Activated CD4-positive, alpha-beta T cell treated with anti-CD3 and anti-CD28 coated beads, Interleukin-2, amount 50 U/mL, for 16 hours (primary cell): ENCODE measurements around the gene SIRPB2.
"Not testable (repeated sequence)": the region's sequence is repeated elsewhere in the genome, so short reads cannot be mapped to it uniquely, and the experiment has no call there.

Source experiments
- DNase-seq: peaks from one replicate; pipeline ENCODE4 v3.0.0-alpha.2; 2020

The SIRPB2 gene

DNA sequence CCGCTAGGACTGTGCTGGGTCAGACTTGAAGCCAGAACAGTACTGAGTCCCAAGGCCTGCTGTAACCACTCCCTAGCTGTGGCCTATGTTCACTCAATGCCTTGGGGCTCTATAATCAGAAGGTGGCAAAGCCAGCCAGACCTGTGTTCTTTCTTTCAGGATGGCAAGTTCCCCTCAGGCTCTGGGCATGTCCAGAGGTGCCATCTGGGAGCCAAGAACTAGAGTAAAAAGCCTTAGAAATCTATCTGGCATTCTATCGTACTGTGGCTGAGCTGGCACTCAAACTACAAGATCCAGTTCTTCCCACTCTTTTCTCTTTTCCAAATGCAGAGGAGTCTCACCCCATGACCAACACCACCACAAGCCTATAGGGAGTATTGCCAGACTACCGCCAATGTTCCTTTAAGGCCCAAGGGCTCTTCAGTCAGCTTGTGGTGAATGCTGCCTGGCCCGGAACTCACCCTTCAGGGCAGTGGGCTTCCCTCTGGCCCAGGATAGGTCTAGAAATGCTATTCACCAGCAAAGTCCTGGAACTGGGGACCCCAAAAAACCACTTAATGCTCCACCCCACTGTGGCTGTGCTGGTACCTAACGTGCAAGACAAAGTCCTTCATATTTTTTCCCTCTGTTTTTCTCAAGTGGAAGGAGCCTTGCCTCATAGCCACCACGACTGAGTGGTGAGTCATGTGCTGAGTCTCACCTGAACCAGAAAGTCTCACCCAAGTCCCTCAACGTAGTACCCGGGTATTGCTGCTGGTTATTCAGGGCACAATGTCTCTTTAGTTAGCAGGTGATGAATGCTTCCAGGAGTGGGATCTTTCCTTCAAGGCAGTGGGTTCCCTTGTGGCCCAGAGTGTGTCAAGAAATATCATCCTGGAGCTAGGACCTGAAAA lies 8.6 kb upstream of the SIRPB2 start:
- no peak for DNase-seq

DNA sequence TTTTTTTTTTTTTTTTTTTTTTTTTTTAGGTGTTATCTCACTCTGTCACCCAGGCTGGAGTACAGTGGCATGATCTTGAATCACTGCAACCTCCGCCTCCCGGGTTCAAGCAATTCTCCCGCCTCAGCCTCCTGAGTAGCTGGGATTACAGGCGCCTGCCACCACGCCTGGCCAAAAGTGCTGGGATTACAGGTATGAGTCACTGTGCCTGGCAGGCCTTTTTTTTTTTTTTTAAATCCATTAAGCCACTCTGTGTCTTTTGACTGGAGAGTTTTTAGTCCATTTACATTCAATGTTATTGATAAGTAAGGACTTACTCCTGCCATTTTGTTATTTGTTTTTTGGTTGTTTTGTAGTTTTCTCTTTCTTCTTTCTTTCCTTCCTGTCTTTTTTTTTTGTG lies 6.2 kb upstream of the SIRPB2 start:
- not testable (repeated sequence) for DNase-seq

- DNase-seq: no peak
These were observed 5.7 kb upstream of the SIRPB2 start for GRCh38 chr20:1496930-1497329.

- DNase-seq: no peak
These were observed 3.2 kb upstream of the SIRPB2 start for GRCh38 chr20:1494436-1494835.

DNA sequence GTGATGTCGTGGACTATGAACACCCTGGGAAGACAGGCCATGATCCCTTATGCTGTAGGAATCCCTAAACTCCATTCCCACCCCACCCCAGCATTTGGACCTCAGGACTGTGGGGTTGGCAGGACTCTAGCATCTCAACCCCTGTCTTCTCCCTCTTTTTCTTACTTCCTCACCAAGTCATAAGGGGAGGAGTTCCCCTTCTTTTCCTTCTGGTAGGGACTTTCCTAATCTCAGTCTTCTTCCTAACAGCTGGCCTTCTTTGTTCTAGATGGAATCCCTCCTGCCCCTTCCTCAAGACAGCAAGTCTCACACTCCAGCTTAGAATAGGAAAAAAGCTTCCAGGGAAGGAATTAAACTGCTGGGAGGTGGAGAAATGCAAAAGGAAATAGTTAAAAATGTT lies 2.3 kb upstream of the SIRPB2 start:
- DNase-seq: no peak

GRCh38 chr20:1491860-1492642 lies 831 bp upstream of the SIRPB2 start:
- no peak for DNase-seq

GRCh38 chr20:1490643-1491195 lies 501 bp downstream of the SIRPB2 start:
- DNase-seq: no peak

DNA sequence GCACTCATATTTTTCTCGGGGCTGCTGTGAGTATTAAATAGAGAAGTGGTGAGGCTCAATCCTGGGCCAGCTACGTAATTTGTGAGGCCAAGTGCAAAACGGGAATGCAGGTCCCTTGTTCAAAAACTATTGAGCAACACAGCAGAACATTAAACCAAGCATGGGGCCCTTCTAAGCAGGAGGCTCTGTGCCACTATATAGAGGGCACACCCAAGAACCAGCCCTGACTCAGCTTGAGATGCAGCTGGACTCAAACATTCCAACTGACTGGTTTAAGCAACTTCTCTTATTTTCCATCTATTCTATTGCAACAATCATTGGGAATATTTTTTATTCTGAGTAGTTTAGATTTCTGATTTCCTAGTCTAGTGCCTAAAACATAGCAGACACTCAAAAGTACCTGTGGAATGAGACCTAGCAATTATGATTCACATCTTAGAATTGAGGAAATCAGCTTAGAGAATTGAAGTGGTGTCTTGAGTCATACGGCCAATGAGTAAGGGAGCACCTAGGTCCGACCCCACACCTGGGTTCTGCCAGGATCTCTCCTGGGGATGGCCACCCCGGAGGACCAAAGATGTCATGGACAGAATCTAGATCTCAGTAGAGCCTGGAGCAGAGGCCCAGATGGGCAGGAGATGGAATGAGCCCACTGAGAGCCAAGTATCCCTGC lies 1.3 kb downstream of the SIRPB2 start:
- DNase-seq: no peak

- no peak for DNase-seq
These were observed 1.9 kb downstream of the SIRPB2 start for GRCh38 chr20:1489325-1489724.

DNA sequence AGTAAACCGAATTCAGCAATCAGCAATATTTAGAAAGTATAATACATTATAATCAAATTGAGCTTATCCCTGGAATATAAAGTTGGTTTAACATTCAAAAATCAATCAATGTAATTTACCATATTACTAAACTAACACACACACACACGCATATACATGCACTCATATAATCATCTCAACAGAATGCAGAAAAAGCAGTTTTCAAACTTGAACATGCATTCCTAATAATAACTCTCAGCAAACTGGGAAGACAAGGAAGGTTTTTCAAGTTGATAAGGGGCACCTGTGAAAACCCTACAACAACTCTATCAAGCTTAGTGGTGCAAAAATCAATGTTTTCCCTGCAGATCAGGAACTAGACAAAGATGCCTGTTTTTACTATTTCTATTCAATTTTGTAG lies 4.7 kb downstream of the SIRPB2 start:
- no peak for DNase-seq

DNA sequence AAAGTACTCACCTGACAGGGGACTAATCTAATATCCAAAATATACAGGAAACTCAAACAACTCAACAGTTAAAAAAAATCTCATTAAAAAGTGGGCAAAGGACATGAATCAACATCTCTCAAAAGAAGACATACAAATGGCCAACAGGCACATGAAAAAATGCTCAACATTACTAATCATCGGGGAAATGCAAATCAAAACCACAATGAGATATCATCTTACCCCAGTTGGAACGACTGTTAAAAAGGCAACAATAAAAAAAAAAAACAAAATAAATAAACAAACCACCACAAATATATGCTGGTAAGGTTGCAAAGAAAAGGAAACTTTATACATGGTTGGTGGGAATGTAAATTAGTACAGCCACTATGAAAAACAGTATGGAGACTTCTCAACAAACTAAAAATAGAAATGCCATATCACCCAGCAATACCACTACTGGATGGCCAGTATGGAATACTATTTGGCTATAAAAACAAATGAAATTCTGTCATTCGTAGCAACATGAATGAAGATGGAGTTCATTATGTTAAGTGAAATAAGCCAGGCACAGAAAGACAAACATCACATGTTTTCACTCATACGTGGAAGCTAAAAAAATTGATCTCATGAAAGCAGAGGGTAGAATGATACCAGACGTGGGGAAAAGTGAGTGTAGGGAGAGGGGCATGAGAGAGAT lies 6.6 kb downstream of the SIRPB2 start:
- no peak for DNase-seq

- DNase-seq: no peak
These were observed 11.2 kb downstream of the SIRPB2 start for GRCh38 chr20:1479831-1480595.

- no peak for DNase-seq
These were observed 12.7 kb downstream of the SIRPB2 start for GRCh38 chr20:1478566-1478965.

- no peak for DNase-seq
These were observed 13.2 kb downstream of the SIRPB2 start for GRCh38 chr20:1477896-1478490.

DNA sequence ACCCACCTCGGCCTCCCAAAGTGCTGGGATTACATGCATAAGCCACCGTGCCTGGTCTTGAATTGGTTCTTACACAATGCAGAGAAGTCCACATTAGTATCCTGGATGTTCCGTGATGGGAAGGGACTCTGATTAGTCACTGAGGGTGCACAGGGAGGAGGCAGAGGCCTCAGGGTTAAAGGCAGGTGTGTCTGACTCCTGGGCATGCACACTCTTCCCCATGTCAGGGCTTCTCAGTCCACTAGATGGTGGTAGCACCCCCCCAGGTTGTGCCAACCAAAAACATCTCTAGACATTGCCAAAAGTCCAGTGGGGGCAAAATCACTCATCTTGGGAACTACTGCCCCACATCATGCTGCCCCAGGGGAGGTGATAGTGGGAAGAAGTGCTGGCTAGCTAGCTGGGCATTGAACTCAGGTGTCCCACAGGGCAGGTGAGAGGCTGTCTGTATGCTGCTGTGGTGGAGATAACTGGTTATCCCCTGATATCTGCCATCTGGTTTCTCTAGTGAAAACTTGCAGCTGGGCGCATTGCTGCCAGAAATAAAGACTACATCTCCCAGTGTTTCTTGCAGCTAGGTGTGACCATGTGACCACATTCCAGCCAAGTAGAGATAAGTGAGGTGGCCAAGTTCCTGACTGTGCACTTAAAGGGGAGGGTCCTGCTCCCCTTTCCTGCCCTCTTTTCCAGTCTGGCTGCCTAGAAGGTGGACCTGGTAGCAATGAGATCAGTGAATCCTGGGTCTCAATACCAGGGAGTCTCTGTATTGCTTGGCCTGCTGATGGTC lies 16.2 kb downstream of the SIRPB2 start:
- DNase-seq: no peak

DNA sequence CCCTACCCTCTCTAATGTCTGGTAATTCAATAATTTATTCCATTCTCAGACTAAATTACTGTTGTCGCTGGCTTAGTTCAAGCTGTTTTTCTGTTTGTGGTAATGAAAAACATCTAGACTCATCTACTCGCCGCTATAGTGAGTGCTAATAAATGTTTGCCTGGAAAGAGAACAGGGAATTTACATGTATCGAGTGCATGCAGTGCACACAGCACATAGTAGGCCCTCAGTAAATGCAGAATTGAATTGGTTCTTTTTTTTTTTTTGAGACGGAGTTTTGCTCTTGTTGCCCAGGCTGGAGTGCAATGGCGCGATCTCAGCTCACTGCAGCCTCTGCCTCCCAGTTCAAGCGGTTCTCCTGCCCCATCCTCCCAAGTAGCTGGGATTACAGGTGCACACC lies 16.9 kb downstream of the SIRPB2 start:
- DNase-seq: no peak

GRCh38 chr20:1473246-1474220 lies 17.7 kb downstream of the SIRPB2 start:
- DNase-seq: no peak

GRCh38 chr20:1472556-1473245 lies 18.5 kb downstream of the SIRPB2 start:
- DNase-seq: no peak

DNA sequence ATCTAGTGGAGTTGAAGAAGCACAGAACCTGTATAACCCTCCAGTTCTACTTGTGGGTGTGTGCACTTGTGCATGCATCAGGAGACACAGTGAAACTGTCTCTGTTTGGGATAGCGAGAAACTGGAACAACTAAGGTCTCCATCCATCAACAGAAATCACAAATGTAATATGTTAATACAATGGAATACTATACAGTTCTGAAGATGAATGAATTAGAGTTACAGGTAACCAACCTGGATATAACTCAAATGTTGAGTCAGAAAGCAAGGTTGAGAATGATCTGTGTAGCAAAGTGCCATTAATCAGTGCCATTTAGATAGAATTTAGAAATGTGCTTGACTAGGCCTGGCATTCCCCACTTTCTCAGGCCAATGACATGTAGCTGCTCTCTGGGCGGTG lies 20.0 kb downstream of the SIRPB2 start:
- no peak for DNase-seq
